Colonic mucosa (tissue), 4 donors: ENCODE data around the gene TRIP10. TPM values are rescaled to one million over a fixed set of nuclear protein-coding genes. Genes with fewer than 3 reads are reported as not detected.
A peak's percentile ranks its signal among the peaks of the same experiment; 100 is the strongest.

Experiments
- DNase-seq: peaks from one replicate; pipeline ENCODE4 v3.0.0-alpha.2; 2020
- H3K27ac ChIP-seq: fragments of 200-600 bp; one replicate; pipeline ENCODE4 v1.8.0; 2021
- H3K27me3 ChIP-seq: fragments of 200-600 bp; one replicate; pipeline ENCODE4 v1.8.0; 2021
- H3K36me3 ChIP-seq: fragments of 200-600 bp; one replicate; pipeline ENCODE4 v1.8.0; 2021
- H3K4me1 ChIP-seq: fragments of 200-600 bp; one replicate; pipeline ENCODE4 v1.8.0; 2021; ENCODE audit warnings: mild to moderate bottlenecking
- H3K4me3 ChIP-seq: fragments of 200-600 bp; one replicate; pipeline ENCODE4 v1.8.0; 2021
- H3K9ac ChIP-seq, 2 donors: one replicate each; pipeline ENCODE4 v1.7.0; 2013; ENCODE audit warnings: control low read depth in 2 of 2, low read depth in 2 of 2, low read length in 2 of 2
- H3K9me3 ChIP-seq: fragments of 200-600 bp; one replicate; pipeline ENCODE4 v1.8.0; 2021
- intact Hi-C: fragments of 100-400 bp; cut with DNase I; formaldehyde crosslinking; loops from one replicate; pipeline ENCODE4 v1.14.1; 2022
- total RNA-seq, 2 donors: library from RNA; stranded (reverse); fragmentation: NEBNext Ultra II Directional in 1 of 2; extraction: Animal tissue kit (Norgen Biotek cat#: 25700) in 1 of 2; gene quantifications; one replicate each; pipeline ENCODE4 v1.2.1, GENCODE V29; 2021
- TF ChIP-seq, protein P1 (sequence below): fragments of 200-600 bp; IDR thresholded peaks from one replicate; pipeline ENCODE4 v1.8.0; 2022; ENCODE audit warnings: antibody characterized with exemption, mild to moderate bottlenecking
- donor health status: healthy.
- donor health status: DM: no; HTN: no; CAD: no.
- donor health status: DM: no; HTN: no; CAD: no.

The TRIP10 gene
- total RNA-seq, 2 donors from 2014 or later = 67.7 to 78.2 TPM

DNA sequence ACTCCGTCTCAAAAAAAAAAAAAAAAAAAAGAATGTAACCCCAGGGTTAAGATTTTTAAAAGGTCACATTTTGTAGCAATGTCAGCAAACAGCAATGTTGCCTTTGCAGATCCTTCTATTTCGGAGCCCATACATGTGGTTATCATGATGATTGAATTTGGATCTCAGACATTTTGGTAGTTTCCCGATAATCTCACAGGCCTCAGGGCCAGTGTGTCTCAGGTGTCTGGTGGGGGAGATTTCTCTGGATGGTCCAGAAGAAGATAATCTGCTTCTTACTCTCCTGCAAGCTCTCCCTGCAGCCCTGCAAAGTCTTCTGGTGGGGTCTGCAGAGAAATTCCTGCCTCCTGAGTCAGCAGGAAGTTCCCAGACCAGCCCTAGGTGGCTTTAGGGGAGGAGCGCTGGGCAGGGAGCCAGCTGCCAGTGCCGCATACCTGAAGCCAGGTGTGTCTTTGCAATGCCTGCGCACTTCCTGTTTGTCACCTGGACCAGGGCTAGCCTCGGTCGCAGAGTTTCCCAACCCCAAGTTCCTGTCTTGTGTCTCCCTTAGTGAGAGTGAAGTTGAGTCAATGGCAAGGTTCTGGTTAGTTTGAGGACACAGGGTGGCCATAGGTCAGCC is 26.4 kb downstream of the TRIP10 start:
- H3K36me3 ChIP-seq = no peaks in the 10 kb centered on the region
- no peaks in the 10 kb centered on the region for H3K4me1 ChIP-seq
- H3K27me3 ChIP-seq = no peaks in the 10 kb centered on the region
- H3K9me3 ChIP-seq = no peaks in the 10 kb centered on the region
- H3K9ac ChIP-seq = peak overlapping the region; percentile 60 to 98
- intact Hi-C loops = no loop called here
- peak; percentile 94 for DNase-seq
- TF ChIP-seq, protein P1, sequence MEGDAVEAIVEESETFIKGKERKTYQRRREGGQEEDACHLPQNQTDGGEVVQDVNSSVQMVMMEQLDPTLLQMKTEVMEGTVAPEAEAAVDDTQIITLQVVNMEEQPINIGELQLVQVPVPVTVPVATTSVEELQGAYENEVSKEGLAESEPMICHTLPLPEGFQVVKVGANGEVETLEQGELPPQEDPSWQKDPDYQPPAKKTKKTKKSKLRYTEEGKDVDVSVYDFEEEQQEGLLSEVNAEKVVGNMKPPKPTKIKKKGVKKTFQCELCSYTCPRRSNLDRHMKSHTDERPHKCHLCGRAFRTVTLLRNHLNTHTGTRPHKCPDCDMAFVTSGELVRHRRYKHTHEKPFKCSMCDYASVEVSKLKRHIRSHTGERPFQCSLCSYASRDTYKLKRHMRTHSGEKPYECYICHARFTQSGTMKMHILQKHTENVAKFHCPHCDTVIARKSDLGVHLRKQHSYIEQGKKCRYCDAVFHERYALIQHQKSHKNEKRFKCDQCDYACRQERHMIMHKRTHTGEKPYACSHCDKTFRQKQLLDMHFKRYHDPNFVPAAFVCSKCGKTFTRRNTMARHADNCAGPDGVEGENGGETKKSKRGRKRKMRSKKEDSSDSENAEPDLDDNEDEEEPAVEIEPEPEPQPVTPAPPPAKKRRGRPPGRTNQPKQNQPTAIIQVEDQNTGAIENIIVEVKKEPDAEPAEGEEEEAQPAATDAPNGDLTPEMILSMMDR = no peak
- peak overlapping the region; percentile 37 for H3K4me3 ChIP-seq
- H3K27ac ChIP-seq = peak overlapping the region; percentile 82

DNA sequence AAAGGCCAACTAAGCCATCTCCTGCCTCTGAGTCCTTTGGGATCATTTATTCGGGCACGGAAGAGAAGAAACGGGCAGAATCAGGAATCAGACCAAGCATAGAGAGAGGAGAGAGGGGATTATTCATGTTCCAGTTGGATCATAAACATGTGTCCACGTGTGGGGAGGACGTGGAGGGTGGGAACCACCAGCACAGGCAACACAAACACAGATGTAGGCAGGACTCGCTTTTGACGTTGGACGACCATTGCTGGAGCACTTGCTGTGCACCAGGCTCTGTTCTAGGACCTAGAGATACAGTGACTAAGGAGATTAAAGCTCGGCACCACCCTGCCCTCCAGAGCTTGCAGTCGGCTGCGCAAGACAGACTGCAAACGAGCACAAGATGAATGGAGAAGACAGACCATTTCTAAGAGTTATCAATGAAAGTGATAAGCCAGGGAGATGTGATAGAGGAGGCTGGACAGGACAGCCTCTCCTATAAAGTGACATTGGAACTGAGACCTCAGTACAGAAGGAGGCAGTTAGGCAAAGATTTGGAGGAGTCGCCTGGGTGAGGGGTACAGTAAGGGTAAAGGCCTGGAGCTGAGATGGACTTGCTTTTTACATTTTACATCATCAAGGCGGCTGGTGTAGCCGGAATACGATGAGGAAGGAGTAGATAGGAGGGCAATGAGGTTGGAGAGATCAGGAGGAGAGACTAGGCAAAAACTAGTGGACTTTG is 27.0 kb downstream of the TRIP10 start:
- Histone ChIP-seq H3K9me3 (no peaks in the 10 kb centered on the region), H3K27me3 (no peaks in the 10 kb centered on the region), H3K4me3 (peak overlapping the region; percentile 37), H3K9ac (peak overlapping the region; percentile 60 to 98), H3K36me3 (no peaks in the 10 kb centered on the region), H3K27ac (peak overlapping the region; percentile 82), H3K4me1 (no peaks in the 10 kb centered on the region)
- TF ChIP-seq, protein P1 = no peak
- DNase-seq = no peak
- intact Hi-C loops = no loop called here

DNA sequence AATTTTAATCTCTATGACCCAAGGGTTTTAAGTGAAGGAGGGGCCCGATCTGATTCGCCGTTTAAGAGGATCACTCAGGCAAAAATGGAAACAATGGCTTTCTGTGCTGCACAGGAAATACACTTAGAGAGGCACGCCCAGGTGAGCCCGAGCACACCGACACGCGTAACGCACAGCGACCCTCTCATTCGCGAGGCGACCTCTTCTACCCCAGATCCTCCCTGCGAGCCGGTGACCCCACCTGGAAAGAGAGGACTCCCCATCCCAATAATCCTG is 27.5 kb downstream of the TRIP10 start:
- no peaks in the 10 kb centered on the region for H3K36me3 ChIP-seq
- peak overlapping the region; percentile 82 to 98 for H3K9ac ChIP-seq
- intact Hi-C loops = no loop called here
- no peaks in the 10 kb centered on the region for H3K4me1 ChIP-seq
- no peaks in the 10 kb centered on the region for H3K9me3 ChIP-seq
- H3K27me3 ChIP-seq = no peaks in the 10 kb centered on the region
- TF ChIP-seq, protein P1 = no peak
- H3K4me3 ChIP-seq = peak overlapping the region; percentile 37
- DNase-seq = peak; percentile 73
- H3K27ac ChIP-seq = peak overlapping the region; percentile 82

DNA sequence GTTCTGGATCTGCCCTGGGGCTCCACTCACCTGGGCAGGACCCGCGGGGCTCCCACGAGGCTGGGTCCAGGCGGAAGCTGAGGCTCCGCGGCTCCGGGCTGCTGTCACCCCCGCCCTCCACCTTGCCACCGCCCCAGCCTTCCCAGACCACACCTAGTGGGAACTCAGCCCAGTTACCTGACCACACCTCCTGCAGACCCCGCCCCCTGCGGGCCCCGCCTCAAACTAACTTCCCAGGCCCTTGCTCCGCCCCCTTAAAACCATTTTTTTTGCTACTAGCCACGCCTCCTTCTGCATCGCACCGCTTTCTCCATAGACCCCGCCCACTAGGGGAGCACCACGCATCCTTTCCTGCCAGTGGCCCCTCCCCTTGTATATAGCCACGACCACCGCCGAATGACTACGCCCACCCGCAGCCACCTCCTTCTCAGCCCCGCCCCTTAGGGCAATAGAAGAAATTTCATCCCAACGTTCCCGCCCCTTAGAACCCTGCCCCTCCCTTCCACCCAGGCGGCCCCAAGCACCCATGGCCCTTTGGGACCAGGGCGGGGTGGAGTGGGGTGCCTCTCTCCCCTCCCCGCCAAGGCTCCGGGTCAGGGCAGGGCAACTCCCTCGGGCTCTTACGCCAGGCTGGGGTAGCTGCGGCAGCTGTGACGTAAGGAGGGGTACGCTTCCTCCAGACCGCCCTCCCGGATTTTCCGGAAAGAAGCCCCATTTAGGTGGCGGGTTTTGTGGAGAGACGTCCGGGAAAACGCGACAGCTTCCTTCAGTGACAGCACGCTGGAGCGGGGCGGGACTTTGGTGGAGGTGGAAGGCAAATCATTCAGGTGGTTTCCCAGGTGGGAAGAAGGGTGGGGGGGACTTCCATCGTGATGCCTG is 28.1 kb downstream of the TRIP10 start, which contains the start of gene SH2D3A:
Gene SH2D3A (minus strand): TSS at position 79 of the 879 bp plus-strand sequence. CDS start 3,687 bp downstream, outside the sequence.
- H3K4me1 ChIP-seq = no peaks in the 10 kb centered on the region
- H3K27ac ChIP-seq = peak within 1 kb of the TSS; percentile 82
- peak within 1 kb of the TSS; percentile 37 for H3K4me3 ChIP-seq
- peak within 1 kb of the TSS; percentile 82 to 98 for H3K9ac ChIP-seq
- no peaks in the 10 kb centered on the region for H3K36me3 ChIP-seq
- intact Hi-C loops = no loop called here
- H3K9me3 ChIP-seq = no peaks in the 10 kb centered on the region
- TF ChIP-seq, protein P1 = no peak
- DNase-seq = peak; percentile 98
- no peaks in the 10 kb centered on the region for H3K27me3 ChIP-seq

DNA sequence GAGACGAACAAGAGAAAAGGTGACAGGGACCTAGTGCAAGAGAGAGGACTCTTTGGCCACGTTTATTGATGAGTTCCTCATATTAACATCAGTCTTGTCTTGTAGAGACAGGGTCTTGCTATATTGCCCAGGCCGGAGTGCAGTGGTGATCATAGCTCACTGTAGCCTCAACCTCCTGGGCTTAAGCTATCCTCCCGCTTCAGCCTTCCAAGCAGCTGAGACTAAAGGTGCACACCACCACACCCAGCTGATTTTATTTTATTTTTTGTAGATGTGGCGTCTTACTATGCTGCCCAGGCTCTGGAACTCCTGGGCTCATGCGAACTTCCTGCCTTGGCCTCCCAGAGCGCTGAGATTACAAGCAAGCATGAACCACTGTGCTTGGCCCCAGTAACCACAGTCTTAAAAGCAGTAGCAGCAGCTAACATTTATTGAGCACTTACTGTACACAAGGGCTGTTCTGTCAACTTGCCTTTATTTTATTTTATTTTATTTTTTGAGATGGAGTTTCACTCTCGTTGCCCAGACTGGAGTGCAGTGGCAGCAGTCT is 28.8 kb downstream of the TRIP10 start:
- Histone ChIP-seq H3K4me3 (peak overlapping the region; percentile 37), H3K4me1 (no peaks in the 10 kb centered on the region), H3K36me3 (no peaks in the 10 kb centered on the region), H3K9ac (peak overlapping the region in 1 of 2 donors; percentile 98), H3K27me3 (no peaks in the 10 kb centered on the region), H3K27ac (peak overlapping the region; percentile 82), H3K9me3 (no peaks in the 10 kb centered on the region)
- DNase-seq = no peak
- intact Hi-C loops = no loop called here
- TF ChIP-seq, protein P1 = no peak
